HFFc6 (cell line): ENCODE measurements around the gene TTC33. TPM values are rescaled to one million over a fixed set of nuclear protein-coding genes. Genes with fewer than 3 reads are reported as not detected.

Experiments used
- DNase-seq: peaks from one replicate; pipeline ENCODE4 v3.0.0-alpha.2; 2018
- H3K27ac Mint-ChIP-seq: 2 replicates; pipeline ENCODE4 v1.8.0; 2020; ENCODE audit warnings: mild to moderate bottlenecking, mixed read lengths
- H3K27me3 Mint-ChIP-seq: 2 replicates; pipeline ENCODE4 v1.8.0; 2021; ENCODE audit warnings: mild to moderate bottlenecking, moderate library complexity, mixed read lengths; ENCODE audit not compliant: insufficient read depth
- H3K36me3 Mint-ChIP-seq: 2 replicates; pipeline ENCODE4 v1.8.0; 2021; ENCODE audit warnings: low read depth, mixed read lengths
- H3K4me1 Mint-ChIP-seq: 2 replicates; pipeline ENCODE4 v1.8.0; 2020; ENCODE audit warnings: low read depth, mixed read lengths
- H3K4me3 Mint-ChIP-seq: 2 replicates; pipeline ENCODE4 v1.8.0; 2020; ENCODE audit warnings: mild to moderate bottlenecking, moderate library complexity, mixed read lengths
- H3K9me3 Mint-ChIP-seq: 2 replicates; pipeline ENCODE4 v1.8.0; 2020; ENCODE audit warnings: mild to moderate bottlenecking, mixed read lengths
- CTCF ChIP-seq: fragments of 200-600 bp; sonication (generic); IDR thresholded peaks from 2 replicates; pipeline ENCODE4 v1.5.0; 2021; ENCODE audit warnings: antibody characterized with exemption, mild to moderate bottlenecking
- total RNA-seq, 6 experiments: library from RNA; stranded (reverse); fragmentation: NEBNext Ultra II Directional; extraction: Animal tissue kit (Norgen Biotek cat#: 25700); gene quantifications; 2 replicates in 1 of 6; 3 replicates in 5 of 6; pipeline ENCODE4 v1.2.3, GENCODE V29; 2021

TTC33 gene
- total RNA-seq, 6 experiments from 2014 or later, result 8.6 to 11.3 (median 9.8) TPM

- H3K4me3 Mint-ChIP-seq, result no peak overlapping the region
- no peaks in the 10 kb centered on the region for H3K36me3 Mint-ChIP-seq
- H3K27me3 Mint-ChIP-seq, result no peaks in the 10 kb centered on the region
- peaks cover 88% of the 10 kb centered on the region for H3K4me1 Mint-ChIP-seq
- DNase-seq, result peak; percentile 25
- no peaks in the 10 kb centered on the region for H3K9me3 Mint-ChIP-seq
- peak overlapping the region; percentile 13; the same call in 1 of the 2 replicates for H3K27ac Mint-ChIP-seq
- TF ChIP-seq CTCF, result no peak
Measured at GRCh38 chr5:40480392-40480791, 275.4 kb downstream of the TTC33 start.

GRCh38 chr5:40479939-40480338, 275.8 kb downstream of the TTC33 start:
- Mint-ChIP-seq H3K27ac (no peak overlapping the region), H3K27me3 (no peaks in the 10 kb centered on the region), H3K9me3 (no peaks in the 10 kb centered on the region), H3K36me3 (no peaks in the 10 kb centered on the region), H3K4me3 (no peak overlapping the region), H3K4me1 (peaks cover 88% of the 10 kb centered on the region)
- TF ChIP-seq CTCF, result no peak
- DNase-seq, result no peak

- TF ChIP-seq CTCF, result no peak
- Mint-ChIP-seq H3K27me3 (no peaks in the 10 kb centered on the region), H3K9me3 (no peaks in the 10 kb centered on the region), H3K36me3 (no peaks in the 10 kb centered on the region), H3K4me1 (peaks cover 79% of the 10 kb centered on the region), H3K27ac (peak overlapping the region; percentile 56), H3K4me3 (peak overlapping the region; percentile 20; the same call in 1 of the 2 replicates)
- peak; percentile 72 for DNase-seq
Measured at GRCh38 chr5:40478766-40479165, 277.0 kb downstream of the TTC33 start.

- Mint-ChIP-seq H3K4me1 (peaks cover 79% of the 10 kb centered on the region), H3K27me3 (no peaks in the 10 kb centered on the region; the same call in 1 of the 2 replicates), H3K4me3 (peak overlapping the region; percentile 20), H3K27ac (peak overlapping the region; percentile 56), H3K36me3 (peaks cover 7% of the 10 kb centered on the region; the same call in 1 of the 2 replicates), H3K9me3 (no peaks in the 10 kb centered on the region)
- no peak for TF ChIP-seq CTCF
- DNase-seq, result peak; percentile 68
Measured at GRCh38 chr5:40477856-40478546, 277.8 kb downstream of the TTC33 start.

- Mint-ChIP-seq H3K36me3 (peaks cover 19% of the 10 kb centered on the region), H3K27me3 (peaks cover 9% of the 10 kb centered on the region; the same call in 1 of the 2 replicates), H3K4me3 (no peak overlapping the region), H3K9me3 (no peaks in the 10 kb centered on the region), H3K27ac (peak overlapping the region; percentile 22; the same call in 1 of the 2 replicates), H3K4me1 (peaks cover 61% of the 10 kb centered on the region)
- DNase-seq, result peak; percentile 41
- no peak for TF ChIP-seq CTCF
Measured at GRCh38 chr5:40475561-40475960, 280.2 kb downstream of the TTC33 start.
